DND-41 (cell line): Measurements from ENCODE around the gene DNAJA3.

Source experiments
- CTCF ChIP-seq: IDR thresholded peaks from 2 replicates; pipeline ENCODE4 v1.5.1; 2012; ENCODE audit warnings: borderline replicate concordance, low read length, moderate library complexity, mild to moderate bottlenecking; ENCODE audit not compliant: poor library complexity, severe bottlenecking; ENCODE audit errors: extremely low read depth
- EZH2 ChIP-seq: IDR thresholded peaks from 3 replicates; pipeline ENCODE4 v1.6.1; 2012; ENCODE audit warnings: borderline replicate concordance, low read depth, mild to moderate bottlenecking, moderate library complexity, low read length, inconsistent platforms; ENCODE audit not compliant: severe bottlenecking

GRCh38 chr16:4455081-4455480 is 29.4 kb downstream of the DNAJA3 start:
- TF ChIP-seq CTCF (no peak), EZH2 (no peak)
